ENCODE measurements around the gene MYRIP. TPM values are rescaled to one million over a fixed set of nuclear protein-coding genes. Genes with fewer than 3 reads are reported as not detected.
"Not testable (repeated sequence)": the region's sequence is repeated elsewhere in the genome, so short reads cannot be mapped to it uniquely, and the experiment has no call there.

MYRIP gene
- total RNA-seq, 1 donor = not detected

DNA sequence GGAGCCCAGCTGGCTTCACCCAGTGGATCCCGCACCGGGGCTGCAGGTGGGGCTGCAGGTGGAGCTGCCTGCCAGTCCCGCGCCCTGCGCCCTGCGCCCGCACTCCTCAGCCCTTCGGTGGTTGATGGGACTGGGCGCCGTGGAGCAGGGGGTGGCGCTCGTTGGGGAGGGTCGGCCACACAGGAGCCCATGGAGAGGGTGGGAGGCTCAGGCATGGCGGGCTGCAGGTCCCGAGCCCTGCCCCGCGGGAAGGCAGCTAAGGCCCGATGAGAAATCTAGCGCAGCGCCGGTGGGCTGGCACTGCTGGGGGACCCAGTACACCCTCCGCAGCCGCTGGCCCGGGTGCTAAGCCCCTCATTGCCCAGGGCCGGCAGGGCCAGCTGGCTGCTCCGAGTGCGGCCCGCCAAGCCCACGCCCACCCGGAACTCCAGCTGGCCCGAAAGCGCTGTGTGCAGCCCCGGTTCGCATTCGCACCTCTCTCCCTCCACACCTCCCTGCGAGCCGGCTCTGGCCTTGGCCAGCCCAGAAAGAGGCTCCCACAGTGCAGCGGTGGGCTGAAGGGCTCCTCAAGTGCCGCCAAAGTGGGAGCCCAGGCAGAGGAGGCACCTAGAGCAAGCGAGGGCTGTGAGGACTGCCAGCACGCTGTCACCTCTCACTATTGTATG lies 268.6 kb downstream of the MYRIP start:
- not testable (repeated sequence) for H3K27me3 ChIP-seq (ENCODE audit: insufficient read depth, low read length); H3K4me3 ChIP-seq (ENCODE audit: low read length); H3K9me3 ChIP-seq (ENCODE audit: low read depth, low read length); H3K4me1 ChIP-seq (ENCODE audit: insufficient read depth, low read length)

DNA sequence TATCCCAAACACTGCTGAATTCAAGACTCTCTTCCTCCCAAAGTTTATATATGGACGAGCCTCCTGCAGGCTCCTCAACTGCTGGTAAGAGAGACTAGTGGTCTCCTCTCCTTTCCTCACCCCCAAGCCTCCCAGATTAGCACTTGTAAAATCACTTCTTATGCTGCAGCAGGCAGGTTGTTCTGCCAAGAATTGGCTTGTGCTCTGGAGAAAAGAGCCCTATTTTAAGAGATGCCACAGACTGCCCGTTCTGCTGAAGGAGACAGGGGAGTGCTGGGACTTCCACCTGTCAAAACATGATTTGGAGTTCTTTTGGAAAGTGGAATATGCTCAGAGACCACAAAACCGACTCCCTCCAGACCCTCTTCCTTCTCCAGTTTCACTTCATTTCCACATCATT lies 269.2 kb downstream of the MYRIP start:
- no peaks in the 10 kb centered on the region for H3K9me3 ChIP-seq (ENCODE audit: low read depth, low read length)

DNA sequence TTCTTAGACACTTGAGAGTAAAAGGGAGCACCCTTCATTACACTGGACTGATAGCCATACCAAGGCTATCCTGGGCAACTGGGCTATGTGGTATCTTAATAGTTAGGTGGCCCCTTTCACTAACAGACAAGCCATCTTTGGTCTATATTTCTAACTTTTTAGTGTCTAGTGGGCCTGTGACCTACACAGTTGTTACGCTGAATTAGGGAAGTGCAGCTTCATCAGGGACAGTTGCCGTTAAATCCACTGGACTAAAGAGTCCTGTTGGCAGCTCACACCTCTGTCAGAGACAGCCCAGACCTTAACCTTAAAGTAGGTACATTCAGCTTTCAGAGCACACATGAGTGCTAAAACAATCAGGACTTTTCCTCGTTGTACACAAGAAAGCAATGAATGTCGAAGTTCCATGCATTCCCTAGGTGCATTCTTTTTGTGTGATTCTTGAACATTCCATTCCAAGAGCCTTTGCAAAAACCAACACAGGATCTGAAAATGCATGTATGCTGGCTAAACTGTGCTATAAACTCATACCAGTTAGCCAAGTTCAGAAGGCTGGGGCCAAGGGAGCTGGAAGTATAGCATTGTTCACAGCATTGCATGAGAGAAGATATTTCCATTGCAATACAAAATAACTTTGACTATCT lies 269.9 kb downstream of the MYRIP start:
- Histone ChIP-seq H3K27me3 (ENCODE audit: insufficient read depth, low read length) (no peaks in the 10 kb centered on the region), H3K4me3 (ENCODE audit: low read length) (no peak overlapping the region), H3K9me3 (ENCODE audit: low read depth, low read length) (no peaks in the 10 kb centered on the region), H3K4me1 (ENCODE audit: insufficient read depth, low read length) (no peaks in the 10 kb centered on the region)

More for the DNA sequence above, 269.2 kb downstream of the MYRIP start:
- H3K27me3 ChIP-seq (ENCODE audit: insufficient read depth, low read length) = no peaks in the 10 kb centered on the region
- no peaks in the 10 kb centered on the region for H3K4me1 ChIP-seq (ENCODE audit: insufficient read depth, low read length)
- no peak overlapping the region for H3K4me3 ChIP-seq (ENCODE audit: low read length)

DNA sequence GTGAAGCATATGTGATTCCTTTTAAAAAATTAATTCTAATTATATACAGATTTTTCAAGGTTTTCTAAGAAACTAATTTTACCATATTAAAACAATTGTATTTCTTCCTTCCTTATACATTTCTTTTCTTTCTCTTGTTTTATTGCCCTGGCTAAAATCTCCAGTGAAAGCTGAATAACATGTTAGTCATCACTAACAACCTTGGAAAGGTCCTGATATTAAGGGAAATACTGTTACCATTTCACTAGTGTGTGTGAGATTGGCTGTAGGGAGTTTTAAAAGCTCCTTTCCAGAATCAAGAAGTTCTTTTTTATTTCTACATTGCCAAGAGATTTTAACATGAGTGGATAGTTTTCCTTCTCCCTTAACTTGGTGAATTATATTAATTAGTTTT lies 270.4 kb downstream of the MYRIP start:
- Histone ChIP-seq H3K4me1 (ENCODE audit: insufficient read depth, low read length) (no peaks in the 10 kb centered on the region), H3K4me3 (ENCODE audit: low read length) (no peak overlapping the region), H3K9me3 (ENCODE audit: low read depth, low read length) (no peaks in the 10 kb centered on the region), H3K27me3 (ENCODE audit: insufficient read depth, low read length) (no peaks in the 10 kb centered on the region)

DNA sequence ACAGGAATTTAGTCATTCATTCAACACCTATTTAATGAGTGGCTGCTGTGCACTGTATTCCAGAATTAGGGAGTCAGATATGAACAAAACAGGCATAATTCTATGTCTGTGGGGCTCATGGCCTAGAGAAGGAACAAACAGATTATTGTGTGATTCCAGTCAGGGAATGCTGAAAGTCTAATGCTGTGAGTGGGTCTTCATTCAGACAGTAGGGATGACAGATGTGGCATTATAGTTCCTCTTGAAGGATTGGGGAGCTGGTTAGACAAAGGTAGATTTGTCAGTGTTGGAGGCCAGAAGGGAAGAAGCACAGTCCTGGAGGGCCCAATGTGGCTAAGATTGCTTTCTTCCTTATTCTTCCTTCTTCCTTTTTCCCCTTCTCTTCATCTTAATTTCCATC lies 273.7 kb downstream of the MYRIP start:
- Histone ChIP-seq H3K4me3 (ENCODE audit: low read length) (no peak overlapping the region), H3K4me1 (ENCODE audit: insufficient read depth, low read length) (no peaks in the 10 kb centered on the region), H3K9me3 (ENCODE audit: low read depth, low read length) (no peaks in the 10 kb centered on the region), H3K27me3 (ENCODE audit: insufficient read depth, low read length) (no peaks in the 10 kb centered on the region)

DNA sequence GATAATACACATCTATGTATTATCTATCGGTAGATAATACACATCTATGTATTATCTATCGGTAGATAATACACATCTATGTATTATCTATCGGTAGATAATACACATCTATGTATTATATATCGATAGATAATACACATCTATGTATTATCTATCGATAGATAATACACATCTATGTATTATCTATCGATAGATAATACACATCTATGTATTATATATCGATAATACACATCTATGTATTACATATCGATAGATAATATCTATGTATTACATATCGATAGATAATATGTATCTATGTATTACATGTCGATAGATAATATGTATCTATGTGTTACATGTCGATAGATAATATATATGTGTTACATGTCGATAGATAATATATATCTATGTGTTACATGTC lies 275.0 kb downstream of the MYRIP start:
- H3K4me1 ChIP-seq (ENCODE audit: insufficient read depth, low read length); H3K9me3 ChIP-seq (ENCODE audit: low read depth, low read length); H3K4me3 ChIP-seq (ENCODE audit: low read length); H3K27me3 ChIP-seq (ENCODE audit: insufficient read depth, low read length): not testable (repeated sequence)

DNA sequence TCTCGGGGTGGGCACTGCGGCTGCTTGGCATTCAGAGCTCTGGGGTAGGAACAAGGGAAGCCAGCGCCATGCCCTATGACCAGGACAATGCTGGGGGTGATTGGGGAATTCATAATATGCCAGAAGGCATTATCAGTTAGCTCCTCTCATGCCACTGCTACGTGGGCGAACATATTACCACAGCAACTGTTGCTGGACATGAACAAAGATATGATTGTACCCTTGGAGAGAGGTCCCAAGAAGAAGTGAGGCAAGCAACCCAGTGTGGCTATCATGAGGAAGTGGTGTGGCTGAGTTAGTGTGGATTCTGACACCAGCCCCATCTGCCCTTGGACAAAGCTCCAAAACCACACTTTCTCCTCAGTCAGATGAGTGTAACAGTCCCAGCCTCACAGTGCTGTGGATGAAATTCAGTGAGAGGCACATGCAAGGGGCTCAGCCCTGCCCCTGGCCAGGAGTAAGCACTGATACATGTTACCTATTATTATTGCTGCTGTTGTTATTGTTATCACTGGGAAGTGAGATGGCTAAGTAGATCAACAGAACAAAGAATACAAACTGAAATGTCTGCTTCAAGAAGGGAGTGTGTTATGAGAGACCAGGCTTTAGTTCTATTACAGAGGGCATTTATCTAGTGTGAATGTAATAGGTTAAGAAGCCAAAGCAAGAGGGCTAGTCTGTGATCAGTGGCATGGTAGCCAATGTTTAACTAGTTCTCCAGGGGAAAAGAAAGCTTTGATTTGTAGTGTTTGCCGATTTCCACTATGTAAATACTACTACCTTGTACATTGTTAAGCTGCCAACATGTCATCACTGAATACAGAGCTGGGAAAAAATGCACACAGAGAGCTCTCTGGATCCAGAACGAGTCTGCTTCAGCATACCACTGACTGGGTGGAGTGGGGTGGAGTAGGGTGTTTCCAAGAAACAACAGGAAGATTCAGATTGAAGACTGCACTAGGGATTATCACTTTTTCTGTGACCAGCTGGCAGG lies 277.8 kb downstream of the MYRIP start:
- Histone ChIP-seq H3K9me3 (ENCODE audit: low read depth, low read length) (no peaks in the 10 kb centered on the region), H3K4me1 (ENCODE audit: insufficient read depth, low read length) (no peaks in the 10 kb centered on the region), H3K27me3 (ENCODE audit: insufficient read depth, low read length) (no peaks in the 10 kb centered on the region), H3K4me3 (ENCODE audit: low read length) (no peak overlapping the region)

DNA sequence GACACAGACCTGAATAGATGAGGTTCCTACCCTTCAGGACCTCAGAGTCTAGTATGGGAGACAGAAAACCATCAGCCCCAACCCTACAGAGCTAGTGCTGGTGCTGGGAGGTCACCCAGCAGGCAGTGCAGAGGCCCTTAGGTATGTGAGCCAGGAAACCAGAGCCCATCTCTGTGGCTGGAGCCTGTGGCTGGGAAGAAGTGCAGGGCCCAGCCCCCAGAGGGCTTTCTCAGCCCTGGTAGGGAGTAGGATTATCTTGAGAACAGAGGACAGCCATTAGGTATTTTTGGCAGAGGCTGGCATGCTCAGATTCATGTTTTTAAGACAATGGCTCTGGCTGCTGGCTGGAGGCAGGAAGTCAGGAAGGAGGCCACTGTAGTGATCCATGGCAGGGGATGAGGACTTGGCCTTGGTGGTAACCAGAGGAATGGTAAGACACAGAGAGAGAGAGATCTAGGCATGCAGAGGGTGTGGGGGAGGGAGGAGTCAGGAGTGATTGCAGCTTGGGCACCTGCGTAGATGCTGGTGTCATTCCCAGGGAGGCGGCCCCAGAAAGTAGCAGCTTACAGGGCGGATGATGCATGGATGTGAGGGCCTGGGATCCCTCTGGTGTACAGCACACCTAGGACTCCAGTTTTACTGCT lies 279.2 kb downstream of the MYRIP start:
- H3K9me3 ChIP-seq (ENCODE audit: low read depth, low read length) = no peaks in the 10 kb centered on the region
- no peaks in the 10 kb centered on the region for H3K4me1 ChIP-seq (ENCODE audit: insufficient read depth, low read length)
- H3K4me3 ChIP-seq (ENCODE audit: low read length) = no peak overlapping the region
- no peaks in the 10 kb centered on the region for H3K27me3 ChIP-seq (ENCODE audit: insufficient read depth, low read length)

DNA sequence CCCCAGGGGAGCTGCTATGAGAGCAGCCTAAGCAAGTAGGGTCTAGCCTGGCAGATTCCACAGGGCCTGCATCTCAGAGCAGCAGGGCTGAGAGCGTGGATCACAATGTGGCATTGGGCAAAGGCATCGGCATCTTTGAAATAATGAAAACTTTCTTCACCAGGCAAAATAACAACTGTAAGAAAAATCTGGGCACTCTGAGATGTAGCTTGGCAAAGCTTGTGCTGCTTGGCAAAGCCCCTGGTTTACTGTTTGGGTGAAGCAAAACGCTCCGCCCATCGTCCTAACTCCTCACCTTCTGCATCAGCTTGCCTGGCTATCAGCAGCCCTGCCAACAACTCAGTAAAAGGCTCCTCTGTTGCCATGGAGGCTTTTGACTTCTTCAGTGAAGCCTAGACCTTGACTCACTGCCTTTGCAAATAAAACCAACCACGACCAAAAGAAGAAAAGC lies 287.3 kb downstream of the MYRIP start:
- Histone ChIP-seq H3K4me3 (ENCODE audit: low read length) (no peak overlapping the region), H3K27me3 (ENCODE audit: insufficient read depth, low read length) (no peaks in the 10 kb centered on the region), H3K9me3 (ENCODE audit: low read depth, low read length) (no peaks in the 10 kb centered on the region), H3K4me1 (ENCODE audit: insufficient read depth, low read length) (no peaks in the 10 kb centered on the region)

DNA sequence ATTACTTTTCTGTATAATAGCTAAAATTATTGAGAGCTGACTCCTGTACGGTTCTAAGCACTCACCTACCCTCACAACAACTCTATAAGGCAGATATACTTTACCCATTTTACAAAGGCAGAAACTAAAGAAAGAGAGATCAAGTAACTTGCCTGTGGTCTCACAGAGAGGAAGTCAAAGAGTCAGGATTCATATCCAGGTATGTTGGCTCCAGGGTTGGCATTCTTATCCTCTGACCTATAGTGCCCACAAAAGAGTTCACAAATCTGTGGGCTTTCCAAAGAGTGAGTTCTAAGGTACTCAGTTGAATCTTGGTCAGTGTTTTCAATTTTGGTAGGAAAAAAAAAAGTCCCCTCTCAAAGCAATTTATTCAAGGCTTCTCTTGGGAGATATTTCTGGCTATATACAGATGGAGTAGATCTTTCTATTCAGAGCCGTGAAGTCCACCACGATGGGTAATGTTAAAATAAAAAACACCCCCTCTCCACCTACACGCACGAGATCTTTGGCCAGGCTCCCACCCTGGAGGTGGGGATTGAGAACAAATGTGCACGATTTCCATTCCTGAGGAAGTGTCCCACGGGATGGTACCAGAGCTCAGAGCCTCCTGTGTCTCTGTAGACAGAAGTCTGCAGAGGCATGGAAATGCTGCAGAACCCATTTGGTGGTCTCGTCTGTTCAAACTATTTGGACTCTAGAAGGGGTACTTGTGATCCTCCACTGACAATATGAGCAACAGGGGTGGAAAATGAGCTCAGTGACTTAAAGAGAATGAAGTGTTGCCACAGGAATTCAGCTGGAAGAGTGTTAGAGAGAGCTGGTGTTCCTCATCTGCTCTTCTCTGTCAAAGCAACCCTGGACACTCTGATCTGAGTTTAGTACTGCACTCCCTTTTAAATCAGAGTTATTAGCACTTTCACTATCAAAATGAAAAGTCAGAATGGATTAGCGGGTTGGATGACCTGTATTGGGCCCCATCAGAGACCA lies 288.0 kb downstream of the MYRIP start:
- Histone ChIP-seq H3K4me1 (ENCODE audit: insufficient read depth, low read length) (no peaks in the 10 kb centered on the region), H3K4me3 (ENCODE audit: low read length) (no peak overlapping the region), H3K9me3 (ENCODE audit: low read depth, low read length) (no peaks in the 10 kb centered on the region), H3K27me3 (ENCODE audit: insufficient read depth, low read length) (no peaks in the 10 kb centered on the region)

DNA sequence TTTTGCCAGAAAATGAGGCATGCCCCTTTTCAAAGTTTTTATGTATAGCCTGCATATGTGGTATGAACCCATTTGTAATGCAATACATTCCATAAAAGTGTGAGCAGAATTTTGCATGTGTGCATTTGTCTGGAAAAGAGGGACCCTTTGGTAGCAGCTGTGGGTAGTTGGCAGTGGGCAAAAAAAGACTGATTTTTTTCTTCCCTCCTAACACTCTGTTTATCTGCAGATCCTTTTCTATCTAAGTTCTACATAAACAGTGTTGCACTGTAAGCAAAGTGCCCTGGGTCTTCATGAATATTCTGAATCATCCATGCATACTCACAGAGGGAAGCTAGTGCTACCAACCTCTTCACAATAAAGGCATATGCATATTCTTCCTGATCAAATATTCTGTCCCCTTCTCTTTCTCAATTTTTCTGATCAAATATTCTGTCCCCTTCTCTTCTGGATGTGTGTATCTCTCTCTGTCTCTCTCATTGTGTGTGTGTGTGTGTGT lies 288.9 kb downstream of the MYRIP start:
- no peak overlapping the region for H3K4me3 ChIP-seq (ENCODE audit: low read length)
- no peaks in the 10 kb centered on the region for H3K9me3 ChIP-seq (ENCODE audit: low read depth, low read length)
- H3K4me1 ChIP-seq (ENCODE audit: insufficient read depth, low read length) = no peaks in the 10 kb centered on the region
- no peaks in the 10 kb centered on the region for H3K27me3 ChIP-seq (ENCODE audit: insufficient read depth, low read length)

DNA sequence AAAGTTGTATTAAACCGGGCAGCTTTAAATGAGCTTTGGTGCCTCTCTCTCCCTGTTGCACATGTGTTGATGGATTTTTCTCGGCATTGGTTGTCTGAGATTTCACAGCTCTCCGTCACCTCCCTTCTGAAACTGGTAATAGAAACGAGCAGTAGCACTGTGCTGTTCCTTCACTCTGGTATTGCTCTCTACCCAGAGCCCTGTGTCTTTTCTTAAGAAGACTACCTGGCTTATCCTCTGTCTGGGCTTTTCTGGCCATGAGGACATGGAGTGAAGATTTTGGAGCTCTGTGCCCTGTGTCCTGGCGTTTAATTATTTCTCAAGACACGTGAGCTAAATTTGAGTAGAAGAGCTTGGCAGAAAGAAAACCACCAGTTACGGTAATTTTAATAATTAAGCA lies 290.5 kb downstream of the MYRIP start:
- Histone ChIP-seq H3K4me3 (ENCODE audit: low read length) (no peak overlapping the region), H3K4me1 (ENCODE audit: insufficient read depth, low read length) (no peaks in the 10 kb centered on the region), H3K27me3 (ENCODE audit: insufficient read depth, low read length) (no peaks in the 10 kb centered on the region), H3K9me3 (ENCODE audit: low read depth, low read length) (no peaks in the 10 kb centered on the region)

DNA sequence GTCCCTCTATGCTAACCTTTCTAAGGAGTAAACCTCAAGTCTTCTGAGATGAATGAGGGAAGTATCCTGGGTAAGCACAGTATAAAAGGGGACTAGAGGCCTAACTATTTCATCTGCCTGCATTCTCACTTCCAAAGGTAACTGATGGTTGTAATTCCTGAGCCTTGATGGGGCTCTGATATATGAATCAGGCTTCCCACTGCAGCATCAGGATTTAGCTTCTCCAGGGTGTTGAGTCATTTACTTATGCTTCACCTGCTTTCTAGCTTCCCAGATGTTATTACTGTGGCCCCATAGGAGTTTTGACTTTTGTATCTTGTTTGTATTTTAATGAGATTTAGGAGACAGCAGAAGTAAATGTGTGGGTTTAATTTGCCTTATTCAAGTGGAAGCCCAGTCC lies 292.8 kb downstream of the MYRIP start:
- H3K27me3 ChIP-seq (ENCODE audit: insufficient read depth, low read length) = no peaks in the 10 kb centered on the region
- H3K4me1 ChIP-seq (ENCODE audit: insufficient read depth, low read length) = no peaks in the 10 kb centered on the region
- no peaks in the 10 kb centered on the region for H3K9me3 ChIP-seq (ENCODE audit: low read depth, low read length)
- no peak overlapping the region for H3K4me3 ChIP-seq (ENCODE audit: low read length)

DNA sequence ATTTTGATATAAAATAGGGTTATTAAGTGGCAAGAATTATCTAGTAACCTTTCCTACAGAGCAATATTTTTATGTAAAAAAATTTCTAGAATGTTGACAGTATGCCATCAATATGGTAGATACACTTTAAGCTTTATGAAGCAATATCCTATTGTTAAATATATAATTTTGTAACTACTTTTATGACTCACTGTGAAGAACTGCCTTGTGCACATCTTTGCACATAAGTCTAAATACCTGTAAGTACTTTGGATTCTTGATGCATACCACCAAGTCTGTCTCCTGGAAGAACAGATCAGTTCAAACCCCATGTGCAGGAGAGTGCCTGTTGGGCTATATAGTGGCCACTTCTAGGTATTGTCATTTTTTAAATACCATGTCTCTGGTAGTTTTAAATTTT lies 294.4 kb downstream of the MYRIP start:
- H3K4me3 ChIP-seq (ENCODE audit: low read length) = no peak overlapping the region
- H3K9me3 ChIP-seq (ENCODE audit: low read depth, low read length) = no peaks in the 10 kb centered on the region
- no peaks in the 10 kb centered on the region for H3K27me3 ChIP-seq (ENCODE audit: insufficient read depth, low read length)

More for the DNA sequence above, 294.4 kb downstream of the MYRIP start:
- H3K4me1 ChIP-seq (ENCODE audit: insufficient read depth, low read length) = no peaks in the 10 kb centered on the region
